NOMO-1 treated with DMSO at 0.1 percent for 48 hours (cell line): ENCODE measurements around the gene FXYD2.
A peak's percentile ranks its signal among the peaks of the same experiment; 100 is the strongest.
"Not testable (repeated sequence)": the region's sequence is repeated elsewhere in the genome, so short reads cannot be mapped to it uniquely, and the experiment has no call there.

Experiments used
- DNase-seq: peaks from one replicate; lab custom pipeline; 2025; ENCODE audit not compliant: unreplicated experiment; lab: John Stamatoyannopoulos, UW

The FXYD2 gene

DNA sequence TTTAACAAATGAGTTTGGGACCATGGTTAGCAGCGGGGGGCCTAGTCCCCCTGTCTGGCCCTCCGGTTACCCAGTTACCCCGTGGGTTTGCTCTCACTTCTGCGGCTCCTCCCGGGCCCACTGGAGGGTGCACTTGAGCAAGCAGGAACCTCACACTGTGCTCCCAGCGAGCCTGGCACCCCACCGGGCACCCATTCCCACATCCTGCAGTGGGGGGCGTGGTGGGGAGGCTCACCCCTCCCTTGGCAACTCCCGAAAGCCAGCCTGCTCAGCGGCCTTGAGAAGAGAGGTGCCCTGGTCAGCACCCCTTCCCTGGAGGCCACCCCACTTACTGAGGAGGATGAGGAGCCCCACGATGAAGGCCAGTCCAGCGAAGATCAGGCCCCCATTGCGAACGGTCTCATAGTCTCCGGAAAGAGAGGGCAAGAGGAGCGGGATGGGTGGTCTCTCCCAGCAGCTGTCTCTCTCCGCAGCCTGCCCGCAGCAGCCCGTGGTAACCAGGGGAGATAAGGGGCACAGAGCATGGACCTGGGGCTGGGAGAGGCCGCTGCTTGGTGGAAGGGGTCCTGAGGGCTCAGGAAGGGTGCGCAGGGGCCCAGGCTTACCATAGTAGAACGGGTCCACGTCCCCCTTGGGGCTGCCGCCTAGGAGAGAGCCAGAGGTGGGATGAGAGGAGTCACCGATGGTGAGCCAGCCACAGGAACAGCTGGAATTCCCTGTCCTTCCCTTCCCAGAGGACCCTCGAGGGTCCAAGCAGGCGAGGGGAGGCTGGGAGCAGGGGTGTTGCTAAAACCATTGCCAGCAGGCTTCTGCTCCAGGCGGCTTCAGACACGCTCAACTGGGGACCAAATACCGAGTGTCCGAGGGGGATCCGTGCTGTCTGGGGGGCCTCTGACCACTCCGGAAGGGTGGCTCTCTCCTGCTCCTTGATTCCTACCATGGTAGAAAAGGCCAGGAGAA lies 2.2 kb downstream of the FXYD2 start:
- DNase-seq: no peak

DNA sequence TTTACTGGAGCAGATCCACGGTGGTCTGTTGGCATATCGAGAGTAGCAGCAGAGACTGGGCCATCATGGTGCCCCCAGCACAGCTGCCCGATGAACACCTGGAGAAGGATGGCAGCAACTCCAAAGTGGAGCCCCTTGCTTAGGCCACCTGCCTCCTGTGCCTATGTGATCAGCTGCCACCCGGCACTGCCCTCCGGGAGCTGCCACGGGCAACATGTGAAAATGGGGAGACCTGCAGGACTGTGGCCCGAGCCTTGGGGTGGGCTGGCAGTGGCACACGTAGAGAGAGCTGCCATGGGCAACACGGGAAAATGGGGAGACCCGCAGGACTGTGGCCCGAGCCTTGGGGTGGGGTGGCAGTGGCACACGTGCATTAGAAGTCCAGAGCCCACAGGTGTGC lies 3.1 kb downstream of the FXYD2 start:
- DNase-seq: no peak

GRCh38 chr11:117820516-117820915 lies 4.0 kb downstream of the FXYD2 start:
- DNase-seq: no peak

DNA sequence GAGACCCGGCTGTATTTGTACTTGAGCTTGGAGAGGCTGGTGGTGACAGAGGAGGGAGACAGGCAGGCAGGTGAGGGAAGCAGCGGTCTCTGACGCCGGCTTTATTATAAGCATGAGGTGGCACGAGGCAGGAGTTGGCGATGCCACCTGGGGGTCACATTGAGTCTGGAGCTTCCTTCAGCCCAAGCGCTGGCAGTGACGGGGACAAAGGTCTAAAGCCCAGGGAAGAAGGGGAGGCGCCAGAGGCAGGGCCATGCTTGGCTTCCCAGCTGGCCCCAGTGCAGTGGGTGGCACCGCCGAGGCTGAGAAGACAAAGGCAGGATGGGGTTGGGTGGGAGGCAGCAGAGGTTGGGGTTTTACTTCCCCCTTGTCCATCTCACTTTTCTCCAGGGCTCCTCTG lies 4.5 kb downstream of the FXYD2 start:
- no peak for DNase-seq

GRCh38 chr11:117819096-117820040 lies 5.2 kb downstream of the FXYD2 start:
- DNase-seq: peak; percentile 67

GRCh38 chr11:117818041-117818873 lies 6.3 kb downstream of the FXYD2 start:
- no peak for DNase-seq

GRCh38 chr11:117817368-117818040 lies 7.0 kb downstream of the FXYD2 start:
- DNase-seq: peak; percentile 60

DNA sequence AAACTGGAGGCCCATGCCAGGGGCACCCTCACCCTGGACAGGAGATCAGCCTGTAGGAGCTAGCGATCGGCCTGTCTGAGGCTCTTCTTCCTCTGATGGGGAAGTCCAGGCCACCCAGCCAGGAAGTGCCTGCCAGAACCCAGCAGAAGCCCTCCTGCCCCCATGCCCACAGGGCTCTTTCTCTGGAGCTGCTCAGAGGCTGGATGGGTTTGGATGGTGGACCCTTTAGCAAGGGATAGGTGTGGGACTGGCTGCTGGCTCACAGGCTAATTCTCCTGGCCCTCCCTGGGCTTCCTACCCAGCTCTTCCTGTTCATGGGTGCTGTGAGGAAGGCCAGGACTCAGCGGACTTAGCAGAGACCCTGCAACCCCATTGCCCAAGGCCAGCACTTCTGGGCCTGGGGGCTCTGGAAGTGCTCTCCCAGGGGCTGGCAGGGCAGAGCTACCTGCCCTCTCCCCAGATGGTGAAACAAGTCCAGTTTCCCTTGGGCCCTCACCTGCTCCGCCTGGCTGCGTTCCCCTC lies 7.6 kb downstream of the FXYD2 start:
- no peak for DNase-seq

- DNase-seq: no peak
These were observed 8.3 kb downstream of the FXYD2 start for GRCh38 chr11:117816151-117816741.

GRCh38 chr11:117815262-117815803 lies 9.2 kb downstream of the FXYD2 start:
- peak; percentile 91 for DNase-seq

DNA sequence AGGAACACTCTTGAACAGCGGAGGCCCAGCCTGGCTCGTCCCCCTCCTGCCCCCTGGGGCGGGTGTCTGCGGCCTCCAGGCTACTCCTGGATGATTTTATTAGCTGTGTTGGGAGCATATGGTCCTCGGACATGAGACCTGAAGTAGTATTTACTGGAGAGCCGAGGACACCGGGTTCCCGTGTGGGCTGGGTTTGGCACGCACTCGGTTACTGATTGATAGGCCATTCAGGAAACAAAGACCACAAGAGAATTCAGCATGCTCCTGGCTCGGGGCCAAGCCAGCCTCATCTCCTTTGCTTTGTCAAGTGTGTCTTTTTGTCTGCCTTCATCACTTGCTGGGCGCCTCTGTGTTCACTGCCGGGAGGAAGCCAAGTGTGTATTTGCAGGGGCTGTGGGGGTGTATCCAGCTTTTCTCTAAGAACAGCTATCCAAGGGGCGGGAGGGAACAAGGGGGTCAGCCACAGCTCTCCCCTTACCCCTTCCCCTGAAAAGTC lies 9.7 kb downstream of the FXYD2 start:
- DNase-seq: peak; percentile 41

DNA sequence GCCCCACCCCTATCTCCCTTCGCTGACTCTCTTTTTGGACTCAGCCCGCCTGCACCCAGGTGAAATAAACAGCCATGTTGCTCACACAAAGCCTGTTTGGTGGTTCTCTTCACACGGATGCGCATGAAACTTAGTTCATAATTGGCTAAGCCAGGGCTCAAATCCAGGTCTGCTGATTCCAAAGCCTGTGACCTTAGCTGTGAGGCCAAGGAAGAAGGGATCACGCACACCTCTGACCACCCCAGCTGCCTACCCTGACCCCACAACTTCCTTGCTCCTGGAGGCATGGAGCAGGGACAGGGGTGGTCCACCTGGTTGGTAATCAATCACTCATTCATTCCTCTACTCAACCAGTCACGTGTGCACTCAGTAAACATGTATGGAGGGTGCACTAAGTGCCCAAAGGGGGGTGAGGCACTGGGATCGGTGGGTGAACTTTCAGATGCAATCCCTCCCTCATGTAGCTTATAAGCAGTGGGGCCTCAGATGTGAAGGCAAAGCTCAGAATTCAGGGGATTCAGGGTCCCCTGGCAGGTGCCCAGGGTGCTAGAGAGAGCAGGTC lies 10.3 kb downstream of the FXYD2 start:
- DNase-seq: no peak

GRCh38 chr11:117810056-117810451 lies 14.5 kb downstream of the FXYD2 start:
- not testable (repeated sequence) for DNase-seq

GRCh38 chr11:117809236-117810055 lies 15.1 kb downstream of the FXYD2 start:
- DNase-seq: peak; percentile 52

- no peak for DNase-seq
These were observed 15.8 kb downstream of the FXYD2 start for GRCh38 chr11:117808784-117809183.

DNA sequence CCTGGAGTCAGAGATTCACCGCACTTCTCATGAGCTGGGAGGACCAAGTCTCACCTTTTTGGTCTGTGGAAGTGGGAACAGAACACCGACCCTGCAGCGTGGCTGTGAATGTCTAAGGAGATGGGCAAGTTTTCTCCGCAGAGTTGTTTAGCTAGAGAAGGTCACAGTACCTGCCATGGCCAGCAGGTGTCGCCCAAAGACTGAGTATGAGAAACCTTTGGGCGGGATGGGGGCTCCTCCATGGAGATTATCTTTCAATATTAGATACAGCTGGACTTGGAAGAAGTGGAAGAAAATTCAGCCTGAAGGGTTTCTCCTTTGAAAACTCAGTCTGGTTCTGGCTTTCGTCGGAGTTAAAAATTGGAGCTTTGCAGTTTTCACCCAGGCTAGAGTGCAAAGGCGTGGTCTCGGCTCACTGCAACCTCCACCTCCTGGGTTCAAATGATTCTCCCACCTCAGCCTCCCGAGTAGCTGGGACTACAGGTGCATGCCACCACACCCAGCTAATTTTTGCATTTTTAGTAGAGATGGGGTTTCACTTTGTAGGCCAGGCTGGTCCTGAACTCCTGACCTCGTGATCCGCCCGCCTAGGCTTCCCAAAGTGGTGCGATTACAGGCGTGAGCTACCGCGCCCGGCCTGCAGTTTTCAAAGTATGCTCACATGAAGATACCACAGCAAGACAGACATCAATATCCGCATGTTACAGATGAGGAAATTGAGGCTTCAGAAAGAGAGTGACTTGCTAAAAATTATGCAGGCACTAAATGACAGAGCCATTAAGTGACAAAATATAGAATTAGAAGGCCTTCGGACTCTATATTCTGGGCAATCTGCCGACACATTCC lies 16.8 kb downstream of the FXYD2 start:
- DNase-seq: peak; percentile 33

- peak; percentile 41 for DNase-seq
These were observed 17.7 kb downstream of the FXYD2 start for GRCh38 chr11:117806846-117807245.
